Suppressor macrophage (primary cell): ENCODE results near the gene WDR48.
"Not testable (repeated sequence)": the region's sequence is repeated elsewhere in the genome, so short reads cannot be mapped to it uniquely, and the experiment has no call there.

Source experiments
- DNase-seq, 4 experiments: peaks; one replicate each; pipeline ENCODE4 v3.0.0-alpha.2; 2020 to 2022
- total RNA-seq, 17 experiments: gene quantifications; one replicate each; lab custom pipeline; 2026; ENCODE audit warnings: mixed read lengths in 6 of 17, inconsistent platforms in 3 of 17; lab: John Stamatoyannopoulos, UW

Gene WDR48
- 19.5 to 38.5 (median 27.0) reads per million in 17 experiments for total RNA-seq

DNA sequence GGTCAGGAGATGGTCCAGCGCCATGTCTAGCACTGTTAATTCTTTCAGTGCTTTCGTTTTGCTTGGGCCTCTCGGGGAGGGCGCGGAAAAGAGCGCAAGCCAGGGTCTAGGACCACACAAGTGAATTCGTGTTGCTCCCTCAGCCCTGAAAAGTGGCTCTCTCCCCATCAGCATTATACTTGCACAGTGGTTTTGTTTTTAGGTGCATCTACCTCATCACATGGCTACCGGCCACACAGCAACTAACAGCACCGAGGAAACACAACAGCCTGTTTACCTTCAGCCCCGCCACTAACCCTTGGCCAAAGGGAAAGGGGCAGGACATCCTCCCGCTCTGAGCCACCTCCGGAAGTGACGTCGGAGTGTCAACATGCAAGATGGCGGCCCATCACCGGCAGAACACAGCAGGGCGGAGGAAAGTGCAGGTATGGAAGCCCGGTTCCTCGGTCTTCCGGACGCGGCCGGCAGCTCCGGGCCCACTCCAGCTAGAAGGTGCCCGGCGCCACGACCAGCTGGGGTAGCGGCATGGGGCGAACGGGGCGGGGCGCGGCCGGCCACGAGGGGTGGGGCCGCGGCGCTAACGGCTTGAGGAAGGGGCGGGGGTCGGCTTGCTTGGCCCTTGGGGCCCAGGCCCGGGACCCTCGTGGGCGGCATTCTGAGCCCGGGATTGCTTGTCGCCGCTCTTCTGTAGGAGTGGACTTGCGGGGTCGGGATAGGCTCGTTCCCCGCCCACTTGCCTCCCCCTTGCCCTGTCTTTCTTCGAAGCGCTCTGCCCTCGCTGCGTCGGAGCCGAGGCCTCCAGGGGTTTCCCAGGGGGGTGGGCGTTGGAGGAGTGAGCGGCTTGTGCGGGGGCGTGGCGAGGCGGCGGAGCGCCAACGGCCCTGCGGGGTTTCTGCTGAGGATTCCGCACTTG lies at the start of gene WDR48, which contains the start of gene SCN11A:
Gene WDR48 (plus strand): TSS at position 368 of the 913 bp plus-strand sequence. CDS start 10 bp downstream, at position 378.
Gene SCN11A (minus strand): TSS at position 296 of the 913 bp plus-strand sequence. CDS start 101,582 bp downstream, outside the sequence.
- peak; percentile 90 to 94 (median 94) for DNase-seq

DNA sequence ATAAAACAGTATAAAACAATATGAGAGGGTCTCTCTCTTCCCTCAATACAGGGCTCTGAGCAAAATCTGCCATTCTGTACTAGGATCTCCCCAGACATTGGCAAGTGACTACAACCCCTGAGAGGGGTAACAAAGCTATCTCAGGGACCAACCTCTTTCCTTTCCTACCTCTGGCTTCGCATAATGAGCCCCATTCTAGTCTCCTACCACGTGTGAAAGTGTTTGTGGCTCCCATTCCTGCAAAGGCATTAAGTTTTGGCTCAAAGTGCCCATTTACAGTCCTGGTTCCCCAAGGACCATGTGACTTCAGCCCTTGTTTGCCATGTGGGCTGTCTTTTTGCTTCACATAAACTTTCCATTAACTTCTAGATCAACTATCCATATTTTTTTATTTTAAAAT lies 46.5 kb upstream of the WDR48 start:
- no peak for DNase-seq

DNA sequence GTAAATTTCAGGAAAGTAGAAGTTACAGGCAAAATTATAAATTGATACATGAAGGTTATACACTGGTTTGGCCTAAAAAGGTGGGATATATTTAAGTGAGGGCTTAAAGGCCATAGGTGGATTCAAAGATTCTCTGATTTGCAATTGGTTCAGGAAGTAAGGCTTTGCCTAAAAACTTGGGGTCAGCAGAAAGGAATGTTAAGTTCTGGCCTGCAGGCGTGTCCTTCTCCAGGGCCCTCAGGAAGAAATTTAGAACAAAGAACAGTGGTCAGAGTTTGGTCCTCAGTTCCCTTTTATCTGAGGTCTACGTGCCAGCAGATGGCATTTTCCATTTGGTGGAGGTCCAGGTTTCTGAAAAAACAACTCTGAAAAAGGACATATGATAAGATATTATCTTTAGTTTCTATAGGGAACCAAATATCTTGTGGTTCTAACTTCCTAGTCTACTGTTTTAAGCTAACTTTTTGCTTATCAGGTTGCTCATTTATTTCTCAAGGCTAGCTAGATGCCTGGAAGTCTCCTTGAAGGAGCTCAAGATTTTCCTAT lies 40.6 kb upstream of the WDR48 start:
- peak in 3 of 4 experiments; percentile 3 to 18 (median 13) for DNase-seq

DNA sequence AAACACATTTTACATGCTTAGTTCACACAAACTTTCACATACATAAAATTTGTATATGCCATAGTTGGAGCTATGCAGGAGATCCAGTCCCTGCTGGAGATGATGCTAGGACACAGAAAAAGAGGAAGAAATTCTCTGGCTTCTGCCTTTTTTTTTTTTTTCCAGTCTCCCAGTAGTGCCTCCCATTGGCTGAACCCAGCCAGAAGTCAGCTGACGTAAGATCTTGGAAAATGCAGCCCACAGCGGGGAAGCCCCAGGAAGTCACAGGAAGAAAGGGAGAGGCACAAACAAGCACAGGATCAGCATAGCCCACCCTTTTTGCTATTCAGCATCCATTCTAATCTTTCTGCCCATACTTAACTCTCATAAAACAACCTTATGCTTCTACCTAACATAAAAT lies 38.5 kb upstream of the WDR48 start:
- DNase-seq = peak; percentile 36 to 64 (median 64)

DNA sequence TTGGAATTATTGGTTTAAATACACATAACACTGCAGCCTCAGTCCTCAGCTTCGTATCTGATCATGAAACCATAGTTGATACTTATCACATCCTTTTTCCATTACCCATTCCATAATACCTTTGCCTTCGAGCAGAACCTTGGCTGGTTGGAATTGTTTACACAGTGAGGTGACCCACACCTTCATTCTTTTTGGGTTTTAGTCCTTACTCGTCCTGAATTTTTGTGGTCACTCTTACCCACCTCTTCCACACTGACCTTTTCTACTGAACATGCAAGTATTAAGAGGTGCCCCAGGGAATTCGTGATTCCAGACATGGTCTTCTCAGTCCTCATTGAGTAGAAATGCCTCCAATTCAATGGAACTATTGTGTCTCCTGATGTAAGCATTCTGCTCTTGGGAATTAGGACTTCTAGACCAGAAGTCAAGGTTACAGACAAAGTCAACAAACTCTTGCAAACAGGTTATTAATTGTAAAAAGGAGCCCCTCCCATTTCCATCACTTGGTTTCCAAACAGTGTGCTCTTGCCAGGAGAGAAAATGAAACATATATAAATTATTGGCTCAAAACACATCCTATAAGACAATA lies 37.8 kb upstream of the WDR48 start:
- DNase-seq = no peak

DNA sequence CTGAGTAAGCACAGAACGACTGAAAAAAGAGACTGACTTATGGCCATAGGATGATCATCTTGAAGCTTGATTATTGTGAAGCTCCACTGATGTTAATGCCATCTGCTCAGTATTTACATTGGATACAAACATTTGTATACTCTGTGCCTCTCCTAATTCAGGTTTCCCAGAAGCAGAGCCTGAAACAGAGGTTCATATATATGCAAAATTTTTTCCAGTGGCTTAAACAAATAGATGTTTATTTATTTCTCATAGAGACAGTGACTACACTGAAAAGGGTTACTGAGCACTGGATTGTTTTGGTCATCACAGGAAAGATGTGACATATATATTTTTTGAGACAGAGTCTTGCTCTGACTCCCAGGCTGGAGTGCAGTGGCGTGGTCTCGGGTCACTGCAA lies 36.4 kb upstream of the WDR48 start:
- no peak for DNase-seq

DNA sequence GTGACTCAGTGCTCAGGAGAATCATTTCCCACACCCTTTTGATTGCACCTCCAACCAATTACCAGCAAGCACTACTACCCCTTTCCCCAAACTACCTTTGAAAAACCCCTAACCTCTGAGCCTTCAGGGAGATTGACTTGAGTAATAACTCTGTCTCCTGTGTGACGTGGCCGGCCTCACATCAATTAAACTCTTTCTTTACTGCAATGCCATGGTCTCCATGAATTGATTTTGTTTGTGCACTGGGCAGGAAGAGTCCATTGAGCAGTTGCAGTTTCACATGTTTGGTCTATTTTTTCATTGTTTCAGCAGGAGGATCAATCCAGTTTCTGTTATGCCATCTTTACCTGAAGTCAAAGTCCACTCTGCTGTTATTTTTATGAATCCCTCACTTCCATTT lies 32.5 kb upstream of the WDR48 start:
- DNase-seq = no peak

DNA sequence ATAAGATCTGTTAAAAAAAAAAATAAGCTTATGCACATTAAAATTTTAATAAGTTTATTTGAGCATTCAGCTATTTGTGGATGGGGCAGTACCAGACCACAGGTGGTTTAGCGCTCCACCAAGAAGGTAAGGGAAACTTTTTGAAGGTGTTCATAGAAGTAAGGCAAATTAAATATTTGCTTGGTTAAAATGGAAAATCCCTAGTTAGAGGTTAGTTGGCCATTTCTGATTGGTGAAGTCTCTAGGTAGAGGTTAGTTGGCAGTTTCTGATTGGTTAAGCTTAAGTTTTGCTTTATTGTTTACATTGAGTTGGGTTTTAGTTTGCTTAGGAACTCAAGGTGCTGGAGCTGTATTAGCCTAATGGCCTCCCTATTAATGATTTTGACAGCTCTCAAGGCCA lies 30.8 kb upstream of the WDR48 start:
- no peak for DNase-seq

DNA sequence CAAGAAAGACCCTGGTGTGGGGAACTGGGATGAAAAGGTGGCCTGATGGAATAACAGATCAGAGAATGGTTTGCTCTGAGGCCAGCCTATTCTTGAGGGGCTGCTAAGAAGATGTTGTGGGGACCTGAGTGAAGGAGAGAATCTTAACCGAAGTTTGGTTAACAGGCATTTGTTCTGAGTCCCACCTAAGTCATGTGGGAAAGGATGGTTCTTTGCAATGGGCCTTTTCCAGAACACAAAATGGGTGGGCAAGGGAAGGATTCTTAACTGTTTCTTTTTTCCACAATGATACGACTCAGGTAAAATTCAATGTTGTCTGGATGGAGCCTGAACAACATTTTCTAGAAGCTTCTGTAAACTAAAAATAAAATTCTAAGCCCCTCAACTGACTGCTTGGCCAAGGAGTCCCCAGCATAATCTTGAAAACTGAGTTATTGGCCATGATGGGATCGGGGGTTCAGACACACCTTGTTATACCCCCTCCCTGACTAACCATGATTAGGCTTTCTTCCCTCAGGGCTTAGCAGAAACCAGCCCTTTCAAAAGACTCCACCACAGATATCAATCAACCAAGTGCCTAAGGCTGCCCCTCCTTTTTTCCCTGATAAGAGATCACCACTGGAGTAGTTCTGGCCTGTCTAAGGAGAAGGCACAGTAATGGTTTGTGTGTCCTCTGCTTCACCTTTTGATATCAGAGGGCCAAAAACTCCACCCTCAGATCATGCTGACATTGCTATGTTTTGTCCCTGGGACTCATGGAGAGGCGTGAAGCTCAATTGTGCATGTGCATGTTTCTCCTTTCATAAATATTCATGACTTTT lies 30.1 kb upstream of the WDR48 start:
- no peak for DNase-seq

DNA sequence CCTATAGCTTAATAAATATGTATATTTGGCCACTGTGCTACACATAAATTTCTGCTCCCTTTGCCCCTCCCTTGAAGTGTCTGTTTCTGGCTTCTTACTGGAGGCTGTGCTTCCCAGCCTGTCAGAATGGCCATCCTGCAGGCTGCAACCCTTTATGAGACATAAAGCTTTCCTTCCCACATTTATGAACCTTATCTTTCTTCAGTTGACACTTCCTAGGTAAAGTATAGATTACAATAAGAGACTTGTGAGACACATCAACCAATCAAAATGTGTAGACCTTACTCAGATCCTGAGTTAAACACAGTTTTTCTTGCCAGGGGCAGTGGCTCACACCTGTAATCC lies 29.6 kb upstream of the WDR48 start:
- DNase-seq = no peak

DNA sequence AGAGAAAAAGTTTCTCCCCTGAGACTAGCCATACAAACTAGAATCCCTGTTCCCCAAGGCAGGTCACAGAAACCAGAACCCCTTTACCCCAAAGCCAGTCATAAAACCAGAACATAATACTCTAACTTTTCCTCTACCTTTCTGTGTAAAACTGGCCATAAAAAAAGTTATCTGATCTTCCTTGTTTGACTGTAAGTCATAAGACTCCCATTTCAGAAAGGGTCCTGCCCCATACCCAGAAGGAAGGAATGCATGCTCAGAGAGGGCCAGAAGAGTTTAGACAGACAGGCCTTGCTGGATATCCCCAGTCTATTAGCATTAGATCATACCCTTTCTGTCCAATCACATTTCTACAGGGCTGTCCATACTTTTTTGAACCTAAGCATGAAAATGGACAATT lies 27.3 kb upstream of the WDR48 start:
- DNase-seq = no peak

DNA sequence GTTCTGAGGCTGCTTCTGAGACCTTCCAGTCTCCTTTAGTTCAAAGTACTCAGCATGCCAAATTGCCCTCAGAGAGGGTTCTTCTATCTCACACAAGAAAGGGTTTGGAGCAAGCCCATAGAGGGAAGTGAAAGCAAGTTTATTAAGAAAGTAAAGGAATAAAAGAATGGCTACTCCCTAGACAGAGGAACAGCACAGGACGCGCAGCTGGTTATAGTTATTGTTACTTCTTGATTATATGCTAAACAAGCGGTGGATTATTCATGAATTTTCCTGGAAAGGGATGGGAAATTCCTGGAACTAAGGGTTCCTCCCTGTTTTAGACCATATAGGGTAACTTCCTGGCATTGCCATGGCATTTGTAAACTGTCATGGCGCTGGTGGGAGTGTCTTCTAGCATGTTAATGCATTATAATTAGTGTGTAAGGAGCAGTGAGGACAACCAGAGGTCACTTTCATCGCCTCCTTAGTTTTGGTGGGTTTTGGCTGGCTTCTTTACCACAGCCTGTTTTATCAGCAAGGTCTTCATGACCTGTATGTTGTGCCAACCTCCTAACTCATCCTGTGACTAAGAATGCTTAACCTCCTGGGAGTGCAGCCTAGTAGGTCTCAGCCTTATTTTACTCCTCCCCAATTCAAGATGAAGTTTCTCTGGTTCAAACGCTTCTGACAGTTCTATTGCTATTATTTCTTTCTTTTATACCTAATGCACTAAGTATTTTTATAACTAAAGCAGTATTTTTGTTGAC lies 26.4 kb upstream of the WDR48 start:
- DNase-seq = peak in 3 of 4 experiments; percentile 21 to 58 (median 42)

DNA sequence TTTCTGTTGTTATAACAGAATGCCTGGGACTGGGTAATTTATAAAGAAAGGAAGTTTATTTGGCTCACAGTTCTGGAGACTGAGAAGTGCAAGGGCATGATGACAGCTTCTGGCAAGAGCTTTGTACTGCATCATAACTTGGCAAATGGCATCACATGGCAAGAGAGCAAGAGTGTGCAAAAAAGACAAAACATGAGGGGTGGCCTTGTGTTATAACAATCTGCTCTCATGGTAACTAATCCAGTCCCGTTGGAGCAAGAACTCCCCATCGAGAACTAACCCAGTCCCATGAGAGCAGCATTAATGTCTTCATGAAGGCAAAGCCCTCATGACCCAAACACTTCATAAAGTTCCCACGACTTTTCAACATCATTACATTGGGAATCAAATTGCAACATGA lies 23.3 kb upstream of the WDR48 start:
- no peak for DNase-seq

DNA sequence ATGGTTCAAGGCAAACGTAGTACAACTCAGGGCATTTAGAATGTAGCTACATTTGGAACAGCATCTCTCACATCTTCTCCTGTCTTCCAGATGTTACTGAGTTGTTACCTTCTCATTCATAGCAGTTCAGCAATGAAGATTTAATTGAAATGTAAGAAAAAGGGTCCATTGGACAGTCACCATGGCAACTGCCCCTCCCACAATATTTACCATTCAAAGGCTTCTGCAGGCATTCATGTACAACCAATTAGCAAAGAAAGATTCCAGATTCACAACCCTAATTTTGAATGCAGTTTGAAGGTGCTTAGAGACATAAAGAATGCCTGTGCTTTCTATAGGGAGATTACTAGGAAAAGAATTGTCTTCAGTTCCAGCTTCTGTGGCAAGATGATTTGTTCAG lies 22.3 kb upstream of the WDR48 start:
- no peak for DNase-seq

DNA sequence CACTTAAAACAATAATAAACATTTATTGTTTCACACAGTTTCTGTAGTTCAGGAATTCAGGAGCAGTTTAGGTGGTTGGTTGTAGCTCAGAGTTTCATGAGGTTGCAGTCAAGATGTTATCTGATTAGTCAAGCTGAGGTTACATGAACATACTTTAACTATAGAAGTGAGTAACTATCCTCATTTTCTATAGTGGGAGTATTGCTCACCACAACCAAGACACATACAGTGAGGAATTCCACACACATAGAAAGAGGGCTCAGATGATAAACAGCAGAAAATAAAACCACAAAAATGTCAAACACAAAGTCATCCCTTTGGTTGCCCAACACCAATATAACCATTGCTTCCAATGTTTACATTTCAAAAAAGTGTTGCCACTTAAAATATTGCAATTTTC lies 13.7 kb upstream of the WDR48 start:
- DNase-seq = no peak

DNA sequence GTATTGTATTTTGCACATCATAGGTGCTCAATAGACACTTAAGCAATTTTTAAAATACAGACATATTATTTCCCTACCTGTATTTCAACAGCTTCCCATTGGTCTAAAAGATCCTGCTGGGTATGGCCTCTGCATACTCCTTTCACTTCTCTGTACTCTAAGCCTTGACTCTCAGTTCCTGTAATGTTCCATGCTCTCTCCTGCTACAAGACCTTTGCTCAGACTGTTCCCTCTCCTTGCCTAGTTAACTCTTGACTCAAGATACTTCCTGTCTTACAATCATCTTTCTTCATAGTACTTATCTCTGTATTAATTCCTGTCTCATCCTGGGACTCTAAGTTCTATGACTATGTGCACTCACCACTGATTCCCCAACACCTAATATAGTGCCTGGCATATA lies 1.8 kb upstream of the WDR48 start:
- DNase-seq = peak; percentile 47 to 69 (median 58)

DNA sequence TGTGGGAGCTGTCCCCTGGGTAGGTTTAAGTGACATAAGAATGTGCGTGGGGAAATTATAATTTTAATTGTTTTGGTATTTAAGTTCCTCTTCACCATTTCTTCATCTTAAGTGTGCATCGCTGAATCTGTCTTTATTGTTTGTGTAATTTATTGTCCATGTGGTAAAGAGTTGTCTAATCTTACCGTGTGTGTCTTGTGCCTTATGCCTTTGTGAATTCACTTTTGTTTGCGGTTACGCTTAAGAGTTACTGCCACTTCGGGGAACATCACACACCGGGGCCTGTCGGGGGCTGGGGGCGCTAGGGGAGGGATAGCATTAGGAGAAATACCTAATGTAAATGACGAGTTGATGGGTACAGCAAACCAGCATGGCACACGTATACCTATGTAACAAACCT lies 767 bp downstream of the WDR48 start:
- DNase-seq = peak in 1 of 4 experiments; percentile 3

DNA sequence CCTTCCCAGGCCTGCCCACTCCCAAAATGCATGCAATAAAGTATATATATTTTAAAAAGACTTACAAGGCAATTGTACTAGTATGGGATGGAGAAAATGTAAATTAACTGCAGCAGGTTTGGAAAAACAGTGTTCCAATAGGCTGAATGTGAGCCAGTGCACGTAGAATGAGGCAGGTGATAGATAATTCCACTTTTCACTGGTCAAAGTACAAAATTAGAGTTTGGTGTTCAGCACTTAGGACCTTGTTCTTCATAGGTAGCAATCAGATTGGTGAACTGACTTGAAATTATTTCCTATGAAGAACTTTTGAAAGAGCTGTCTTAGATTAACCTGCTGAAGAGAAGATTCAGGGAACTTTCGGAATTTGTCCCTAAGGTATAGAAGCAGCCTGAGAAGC lies 1.9 kb downstream of the WDR48 start:
- no peak for DNase-seq

DNA sequence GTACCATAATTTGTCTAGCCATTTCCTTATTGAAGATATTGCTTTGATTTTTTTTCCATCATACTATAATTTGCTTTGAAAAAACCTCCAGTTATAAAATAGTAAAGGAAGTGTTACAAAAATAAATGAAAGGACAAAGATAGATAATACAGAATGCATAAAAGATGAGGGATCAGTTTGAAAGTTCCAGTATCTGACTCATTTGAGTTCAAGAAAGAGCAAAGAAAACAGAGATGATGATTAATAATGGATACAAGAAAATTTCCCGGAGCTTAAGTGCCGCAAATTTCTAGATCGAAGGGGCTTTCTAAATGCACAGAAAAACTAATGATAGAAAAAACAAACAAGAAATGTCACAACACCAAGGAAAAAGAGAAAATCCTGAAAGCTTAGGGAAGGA lies 4.3 kb downstream of the WDR48 start:
- DNase-seq = no peak

DNA sequence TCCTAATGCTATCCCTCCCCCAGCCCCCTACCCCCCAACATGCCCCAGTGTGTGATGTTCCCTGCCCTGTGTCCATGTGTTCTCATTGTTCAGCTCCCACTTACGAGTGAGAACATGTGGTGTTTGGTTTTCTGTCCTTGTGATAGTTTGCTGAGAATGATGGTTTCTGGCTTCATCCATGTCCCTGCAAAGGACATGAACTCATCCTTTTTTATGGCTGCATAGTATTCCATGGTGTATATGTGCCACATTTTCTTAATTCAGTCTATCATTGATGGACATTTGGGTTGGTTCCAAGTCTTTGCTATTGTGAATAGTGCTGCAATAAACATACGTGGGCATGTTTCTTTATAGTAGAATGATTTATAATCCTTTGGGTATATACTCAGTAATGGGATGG lies 9.4 kb downstream of the WDR48 start:
- not testable (repeated sequence) for DNase-seq

DNA sequence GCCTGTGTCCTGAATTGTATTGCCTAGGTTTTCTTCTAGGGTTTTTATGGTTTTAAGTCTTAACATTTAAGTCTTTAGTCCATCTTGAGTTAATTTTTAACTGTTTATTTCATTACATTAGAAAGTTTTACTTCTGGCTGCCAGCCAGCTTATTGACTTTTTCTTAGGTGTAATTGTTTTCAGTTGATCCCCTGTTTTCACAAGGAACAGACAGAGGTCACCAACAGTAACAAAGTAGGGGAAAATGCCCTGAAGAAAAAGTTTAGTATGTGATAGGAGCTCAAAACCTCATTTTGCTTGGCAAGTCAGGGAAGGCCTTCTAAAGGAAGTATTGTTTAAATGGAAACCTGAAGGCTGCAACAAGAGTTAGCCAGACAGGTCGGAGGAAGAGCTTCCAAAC lies 10.4 kb downstream of the WDR48 start:
- no peak for DNase-seq

DNA sequence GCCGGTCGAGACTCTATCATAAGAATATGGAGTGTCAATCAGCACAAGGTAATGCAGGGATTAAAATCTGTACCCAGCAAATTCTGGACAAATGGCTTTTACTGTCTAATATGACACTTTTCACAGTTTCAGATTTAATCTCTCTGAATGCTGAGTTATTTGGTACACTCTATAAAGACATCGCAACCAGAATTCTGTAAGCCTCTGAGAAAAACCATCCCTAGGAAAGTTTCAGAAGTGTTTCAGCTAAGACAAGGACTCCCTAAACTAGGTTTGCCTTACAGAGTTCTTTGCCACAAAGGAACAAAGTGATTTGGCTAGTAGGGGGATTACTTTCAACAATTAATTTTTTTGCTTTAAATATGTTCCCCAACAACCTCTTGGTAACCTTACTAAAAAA lies 11.3 kb downstream of the WDR48 start:
- no peak for DNase-seq
